Motor neuron (in vitro differentiated cells): Measurements from ENCODE around the gene DNAJC2. TPM values are rescaled to one million over a fixed set of nuclear protein-coding genes. Genes with fewer than 3 reads are reported as not detected.
A peak's percentile ranks its signal among the peaks of the same experiment; 100 is the strongest.

Experiments used
- ATAC-seq, 8 experiments: fragments of 200-7000 bp; cut with Tn5 transposase; replicated peaks in 6 of 8; 2 replicates each; pipeline ENCODE4 v1.8.0; 2021; ENCODE audit warnings: mild to moderate bottlenecking in 8 of 8, moderate library complexity in 8 of 8
- H3K27ac ChIP-seq, 2 donors: fragments of 250-450 bp; sonication (Bioruptor Pico); 2 replicates each; pipeline ENCODE4 v1.9.0; 2021; ENCODE audit warnings: antibody characterized with exemption in 2 of 2, mild to moderate bottlenecking in 2 of 2, moderate library complexity in 1 of 2
- H3K4me1 ChIP-seq, 2 donors: fragments of 250-450 bp; sonication (Bioruptor Pico); replicated peaks in 1 of 2; 2 replicates each; pipeline ENCODE4 v1.6.1; 2021; ENCODE audit warnings: antibody characterized with exemption in 2 of 2, mild to moderate bottlenecking in 2 of 2, moderate library complexity in 1 of 2
- H3K4me3 ChIP-seq, 5 donors: fragments of 250-450 bp; sonication (Bioruptor Pico); 2 replicates each; pipeline ENCODE4 v1.9.0; 2021; ENCODE audit warnings: antibody characterized with exemption in 5 of 5, mild to moderate bottlenecking in 5 of 5, moderate library complexity in 4 of 5
- WGBS, 10 experiments: fragments of 450-650 bp; shearing (Covaris generic); methylation state at CpG; one replicate each; pipeline ENCODE4 v1.0.0; 2022; 5-methylcytosine and 5-hydroxymethylcytosine counted together
- in situ Hi-C, 9 experiments: fragments of 400-800 bp; cut with MboI; loops; one replicate each; pipeline ENCODE4 v1.15.0; 2021; ENCODE audit warnings: low sequenced_read_pairs in 9 of 9, low pct_unique_long_range_greater_than_20kb in 2 of 9; ENCODE audit not compliant: unreplicated experiment in 9 of 9
- total RNA-seq, 8 experiments: library from RNA; unstranded; fragments of 300-600 nt; gene quantifications; 2 replicates each; pipeline versions ENCODE4 v1.2.3 to v1.2.4, GENCODE V29; 2022

The DNAJC2 gene
- total RNA-seq: 10 to 100 TPM; 18.3 to 47.2 (median 29.0) TPM

- H3K4me1 ChIP-seq: peaks cover 12 to 29% of the 10 kb centered on the region in 2 donors
- in situ Hi-C loops: no loop called here
- peak within 1 kb of the TSS; percentile 70 to 91 for H3K27ac ChIP-seq
- WGBS, 10 experiments: 13 to 85% (median 34%) methylated on average over 3 to 33 of the region's 43 CpGs; no CpG with 5 or more reads in 2 of the 10 experiments
- H3K4me3 ChIP-seq: peak within 1 kb of the TSS; percentile 63 to 98 (median 78)
- peak; percentile 78 to 94 (median 90) for ATAC-seq
Measured at GRCh38 chr7:103344453-103345149, at the start of gene DNAJC2. Gene DNAJC2 (minus strand): TSS chr7:103344767. CDS start chr7:103344622, 145 bp downstream.

GRCh38 chr7:103391976-103392375, 47.4 kb upstream of the DNAJC2 start:
- Histone ChIP-seq H3K4me1 (no peaks in the 10 kb centered on the region), H3K4me3 (no peak overlapping the region), H3K27ac (no peak overlapping the region)
- in situ Hi-C loops: no loop called here
- no peak for ATAC-seq
- WGBS, 10 experiments: 27 to 100% (median 88%) methylated on average over 1 to 2 of the region's 2 CpGs

- H3K4me1 ChIP-seq: no peaks in the 10 kb centered on the region
- H3K27ac ChIP-seq: no peak overlapping the region
- ATAC-seq: no peak
- H3K4me3 ChIP-seq: no peak overlapping the region
- WGBS, 10 experiments: 63 to 100% (median 88%) methylated on average over 1 to 5 of the region's 5 CpGs; no CpG with 5 or more reads in 2 of the 10 experiments
- in situ Hi-C loops: no loop called here
Measured at GRCh38 chr7:103391150-103391549, 46.6 kb upstream of the DNAJC2 start.

GRCh38 chr7:103389263-103389662, 44.7 kb upstream of the DNAJC2 start:
- 22 to 100% (median 71%) methylated on average over 1 to 3 of the region's 3 CpGs; no CpG with 5 or more reads in 3 of the 10 experiments for WGBS, 10 experiments
- no peak for ATAC-seq
- Histone ChIP-seq H3K27ac (no peak overlapping the region), H3K4me3 (no peak overlapping the region), H3K4me1 (no peaks in the 10 kb centered on the region)
- in situ Hi-C loops: no loop called here

- H3K27ac ChIP-seq: no peak overlapping the region
- H3K4me1 ChIP-seq: no peaks in the 10 kb centered on the region
- ATAC-seq: no peak
- H3K4me3 ChIP-seq: no peak overlapping the region
- in situ Hi-C loops: no loop called here
- WGBS, 10 experiments: 56 to 100% (median 93%) methylated on average over 1 to 4 of the region's 4 CpGs
Measured at GRCh38 chr7:103388469-103389140, 44.0 kb upstream of the DNAJC2 start.

- no peak overlapping the region for H3K4me3 ChIP-seq
- in situ Hi-C loops: no loop called here
- no peak overlapping the region for H3K27ac ChIP-seq
- WGBS, 10 experiments: 57 to 100% (median 100%) methylated on average over 1 of the region's 1 CpG; no CpG with 5 or more reads in 7 of the 10 experiments
- no peaks in the 10 kb centered on the region for H3K4me1 ChIP-seq
- ATAC-seq: no peak
Measured at GRCh38 chr7:103387242-103387641, 42.7 kb upstream of the DNAJC2 start.

GRCh38 chr7:103382032-103382402, 37.5 kb upstream of the DNAJC2 start:
- 10 to 100% (median 84%) methylated on average over 1 to 4 of the region's 5 CpGs; no CpG with 5 or more reads in 2 of the 10 experiments for WGBS, 10 experiments
- in situ Hi-C loops: no loop called here
- ATAC-seq: peak in 3 of 8 experiments; percentile 95 to 97 (median 96)
- H3K27ac ChIP-seq: no peak overlapping the region
- H3K4me1 ChIP-seq: no peaks in the 10 kb centered on the region
- no peak overlapping the region for H3K4me3 ChIP-seq

- H3K27ac ChIP-seq: no peak overlapping the region
- in situ Hi-C loops: no loop called here
- no peaks in the 10 kb centered on the region for H3K4me1 ChIP-seq
- 40 to 100% (median 92%) methylated on average over 1 to 3 of the region's 4 CpGs; no CpG with 5 or more reads in 1 of the 10 experiments for WGBS, 10 experiments
- no peak overlapping the region for H3K4me3 ChIP-seq
- ATAC-seq: peak in 1 of 8 experiments; percentile 32
Measured at GRCh38 chr7:103381280-103382031, 36.9 kb upstream of the DNAJC2 start.

GRCh38 chr7:103380395-103381191, 36.0 kb upstream of the DNAJC2 start:
- WGBS, 10 experiments: 29 to 90% (median 59%) methylated on average over 1 to 5 of the region's 5 CpGs; no CpG with 5 or more reads in 4 of the 10 experiments
- in situ Hi-C loops: no loop called here
- ATAC-seq: no peak

GRCh38 chr7:103379270-103379975, 34.9 kb upstream of the DNAJC2 start:
- Histone ChIP-seq H3K4me3 (no peak overlapping the region), H3K4me1 (no peaks in the 10 kb centered on the region), H3K27ac (no peak overlapping the region)
- peak in 2 of 8 experiments; percentile 8 to 13 for ATAC-seq
- 0 to 69% (median 50%) methylated on average over 1 to 3 of the region's 3 CpGs; no CpG with 5 or more reads in 1 of the 10 experiments for WGBS, 10 experiments
- in situ Hi-C loops: no loop called here

More at GRCh38 chr7:103380395-103381191, 36.0 kb upstream of the DNAJC2 start:
- no peak overlapping the region for H3K27ac ChIP-seq
- H3K4me3 ChIP-seq: no peak overlapping the region
- H3K4me1 ChIP-seq: no peaks in the 10 kb centered on the region

- ATAC-seq: peak in 1 of 8 experiments; percentile 52
Measured at GRCh38 chr7:103373866-103374643, 29.5 kb upstream of the DNAJC2 start.

More at GRCh38 chr7:103373866-103374643, 29.5 kb upstream of the DNAJC2 start:
- Histone ChIP-seq H3K4me3 (no peak overlapping the region), H3K4me1 (no peaks in the 10 kb centered on the region), H3K27ac (no peak overlapping the region)
- 27 to 81% (median 62%) methylated on average over 3 to 6 of the region's 6 CpGs; no CpG with 5 or more reads in 1 of the 10 experiments for WGBS, 10 experiments
- in situ Hi-C loops: no loop called here
